GM23248 (cell line): Measurements from ENCODE around the gene MCOLN3.

Experiments used
- EZH2 ChIP-seq: fragments of 200-600 bp; sonication (generic); IDR thresholded peaks from 2 replicates; pipeline ENCODE4 v1.6.1; 2018; ENCODE audit warnings: antibody characterized with exemption, mild to moderate bottlenecking; ENCODE audit not compliant: insufficient read depth, poor library complexity, severe bottlenecking
- EZH2phosphoT487 ChIP-seq: fragments of 200-600 bp; sonication (generic); IDR thresholded peaks from 2 replicates; pipeline ENCODE4 v1.6.1; 2018; ENCODE audit warnings: antibody characterized with exemption, moderate library complexity, mild to moderate bottlenecking, low read depth; ENCODE audit not compliant: insufficient read depth

DNA sequence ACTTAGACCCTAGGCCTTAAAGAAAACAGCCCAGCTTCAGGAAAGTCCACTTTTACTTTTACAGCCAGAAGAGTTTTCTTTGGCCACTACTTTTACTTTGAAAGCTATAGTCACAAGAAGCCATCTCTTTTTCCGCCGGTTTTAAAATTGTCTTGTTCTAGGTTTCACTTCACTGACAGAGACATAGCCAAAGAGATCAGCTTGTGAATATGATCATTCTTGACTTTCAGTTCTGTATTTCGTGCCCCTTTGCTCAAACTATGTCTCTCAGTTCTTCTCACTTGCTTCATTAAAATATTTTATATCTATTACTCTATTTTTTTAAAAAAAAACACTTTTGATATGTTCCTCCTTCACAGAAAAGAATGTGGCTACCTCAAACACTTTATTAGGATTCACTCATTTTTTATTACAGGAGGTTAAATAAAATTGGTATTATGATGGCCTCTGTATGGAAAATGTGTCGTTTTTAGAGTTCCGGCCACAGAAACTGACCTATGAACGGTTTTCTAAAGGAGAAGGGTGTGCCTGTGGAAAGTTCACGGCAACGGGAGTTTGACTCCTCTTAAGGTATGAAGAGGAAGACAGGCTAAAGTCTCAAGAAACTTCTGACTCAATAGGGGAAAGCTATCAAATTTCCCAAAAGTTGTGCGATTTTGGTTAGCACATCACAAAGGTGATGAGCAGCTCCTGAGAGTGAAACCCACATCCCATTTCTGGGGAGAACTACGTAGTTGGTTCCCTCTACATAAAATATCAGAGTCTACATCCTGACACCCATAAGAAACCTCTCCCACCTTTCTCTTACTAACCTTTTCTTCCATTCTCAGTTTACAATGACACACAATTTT is 52.6 kb downstream of the MCOLN3 start:
- TF ChIP-seq EZH2phosphoT487 (no peak), EZH2 (no peak)
